ENCODE data around the gene FOXO6. TPM values are rescaled to one million over a fixed set of nuclear protein-coding genes. Genes with fewer than 3 reads are reported as not detected.

FOXO6 gene
- total RNA-seq, 1 experiment from 2014 or later: 0.47 TPM

DNA sequence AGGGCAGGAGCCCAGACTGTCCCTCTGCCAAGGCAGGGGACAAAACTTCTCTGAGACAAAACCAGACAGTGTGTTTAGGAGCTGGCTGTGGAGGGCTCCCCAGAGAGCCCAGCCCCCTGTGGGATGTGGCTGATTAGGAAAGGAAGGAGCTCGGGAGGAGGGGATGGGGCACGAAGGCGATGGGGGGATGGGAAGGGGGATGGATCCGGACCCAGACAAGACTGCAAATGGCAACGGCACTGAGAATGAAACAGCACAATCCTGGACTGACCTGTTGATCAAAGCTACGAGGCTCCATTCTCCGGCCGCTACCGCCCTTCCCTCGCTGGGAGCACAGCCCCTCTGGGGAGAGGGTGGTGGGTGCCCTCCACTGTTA, 33.1 kb downstream of the FOXO6 start:
- BruUV-seq (replicated peaks): no TSS peak
- DNase-seq: no peak
- Mint-ChIP-seq H3K27me3 (ENCODE audit: unreplicated experiment) (peaks cover 56% of the 10 kb centered on the region), H3K9me3 (ENCODE audit: low read depth, unreplicated experiment) (no peaks in the 10 kb centered on the region), H3K36me3 (ENCODE audit: insufficient read depth, unreplicated experiment) (no peaks in the 10 kb centered on the region), H3K27ac (ENCODE audit: unreplicated experiment) (no peak overlapping the region), H3K4me1 (ENCODE audit: low read depth, unreplicated experiment) (no peaks in the 10 kb centered on the region), H3K4me3 (ENCODE audit: low read depth, unreplicated experiment) (no peak overlapping the region)
- CTCF ChIA-PET: interaction anchor here (0.6 to 1.3 kb wide), 2 partner anchors 9 to 719 kb away, joined by 4 to 9 read pairs; no protein-coding TSS in a partner anchor
- TF ChIP-seq, protein P1, sequence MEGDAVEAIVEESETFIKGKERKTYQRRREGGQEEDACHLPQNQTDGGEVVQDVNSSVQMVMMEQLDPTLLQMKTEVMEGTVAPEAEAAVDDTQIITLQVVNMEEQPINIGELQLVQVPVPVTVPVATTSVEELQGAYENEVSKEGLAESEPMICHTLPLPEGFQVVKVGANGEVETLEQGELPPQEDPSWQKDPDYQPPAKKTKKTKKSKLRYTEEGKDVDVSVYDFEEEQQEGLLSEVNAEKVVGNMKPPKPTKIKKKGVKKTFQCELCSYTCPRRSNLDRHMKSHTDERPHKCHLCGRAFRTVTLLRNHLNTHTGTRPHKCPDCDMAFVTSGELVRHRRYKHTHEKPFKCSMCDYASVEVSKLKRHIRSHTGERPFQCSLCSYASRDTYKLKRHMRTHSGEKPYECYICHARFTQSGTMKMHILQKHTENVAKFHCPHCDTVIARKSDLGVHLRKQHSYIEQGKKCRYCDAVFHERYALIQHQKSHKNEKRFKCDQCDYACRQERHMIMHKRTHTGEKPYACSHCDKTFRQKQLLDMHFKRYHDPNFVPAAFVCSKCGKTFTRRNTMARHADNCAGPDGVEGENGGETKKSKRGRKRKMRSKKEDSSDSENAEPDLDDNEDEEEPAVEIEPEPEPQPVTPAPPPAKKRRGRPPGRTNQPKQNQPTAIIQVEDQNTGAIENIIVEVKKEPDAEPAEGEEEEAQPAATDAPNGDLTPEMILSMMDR (IDR thresholded peaks at IDR 0.05; ENCODE audit: unreplicated experiment): no peak
- intact Hi-C loops (cut with micrococcal nuclease; ENCODE audit: unreplicated experiment): no loop called here

DNA sequence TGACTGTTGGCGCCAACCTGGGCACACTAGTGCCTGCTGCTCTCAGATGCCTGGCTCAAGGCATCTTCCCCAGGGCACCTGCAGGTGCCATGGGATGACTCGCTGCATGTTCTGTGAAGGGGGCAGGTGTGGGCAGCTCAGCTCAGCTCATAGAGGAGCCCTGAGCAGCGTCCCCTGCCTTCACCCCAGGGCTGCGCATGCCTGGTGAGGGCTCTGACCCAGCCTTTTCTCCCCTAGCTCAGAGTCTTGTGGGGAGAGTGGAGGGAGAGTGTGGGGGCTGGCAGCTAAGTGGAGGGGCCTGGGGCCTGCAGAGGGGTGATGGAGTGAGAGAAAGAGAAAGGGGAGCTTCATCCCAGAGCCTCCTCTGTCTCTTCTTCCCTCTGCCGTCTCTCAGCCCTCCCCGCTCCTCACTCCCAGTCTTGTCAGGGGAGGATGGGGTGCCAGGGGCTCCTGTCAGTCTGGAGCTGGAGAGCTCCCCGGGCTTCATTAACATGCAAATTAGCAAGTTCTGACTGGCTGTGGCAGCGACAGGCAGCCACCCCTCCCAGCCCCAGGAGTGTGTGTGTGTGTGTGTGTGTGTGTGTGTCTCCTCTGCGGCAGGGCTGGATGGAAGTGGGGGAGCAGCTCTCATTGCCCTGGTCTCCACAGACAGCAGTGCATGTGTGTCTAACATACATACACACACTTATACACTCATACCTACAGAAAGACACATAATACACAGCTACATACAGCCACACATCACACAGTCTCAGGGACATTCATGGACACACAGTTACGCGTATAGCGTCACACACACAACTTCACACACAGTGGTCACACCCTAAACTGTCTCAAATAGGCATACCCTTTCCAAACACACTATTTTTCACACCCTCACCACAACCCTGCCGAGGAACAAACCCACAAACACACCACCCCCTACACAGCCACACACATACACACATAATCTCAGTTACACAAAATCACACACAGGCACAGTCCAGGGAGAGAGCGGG, 34.0 kb downstream of the FOXO6 start:
- no peak for DNase-seq
- Mint-ChIP-seq H3K9me3 (ENCODE audit: low read depth, unreplicated experiment) (no peaks in the 10 kb centered on the region), H3K27me3 (ENCODE audit: unreplicated experiment) (peaks cover 56% of the 10 kb centered on the region), H3K27ac (ENCODE audit: unreplicated experiment) (no peak overlapping the region), H3K4me1 (ENCODE audit: low read depth, unreplicated experiment) (no peaks in the 10 kb centered on the region), H3K36me3 (ENCODE audit: insufficient read depth, unreplicated experiment) (no peaks in the 10 kb centered on the region), H3K4me3 (ENCODE audit: low read depth, unreplicated experiment) (no peak overlapping the region)
- BruUV-seq (replicated peaks): no TSS peak
- TF ChIP-seq, protein P1 (IDR thresholded peaks at IDR 0.05; ENCODE audit: unreplicated experiment): no peak
- intact Hi-C loops (cut with micrococcal nuclease; ENCODE audit: unreplicated experiment): no loop called here
- CTCF ChIA-PET: interaction anchor here (1.3 kb wide), 1 partner anchor 8 kb away, joined by 4 read pairs; no protein-coding TSS in a partner anchor

DNA sequence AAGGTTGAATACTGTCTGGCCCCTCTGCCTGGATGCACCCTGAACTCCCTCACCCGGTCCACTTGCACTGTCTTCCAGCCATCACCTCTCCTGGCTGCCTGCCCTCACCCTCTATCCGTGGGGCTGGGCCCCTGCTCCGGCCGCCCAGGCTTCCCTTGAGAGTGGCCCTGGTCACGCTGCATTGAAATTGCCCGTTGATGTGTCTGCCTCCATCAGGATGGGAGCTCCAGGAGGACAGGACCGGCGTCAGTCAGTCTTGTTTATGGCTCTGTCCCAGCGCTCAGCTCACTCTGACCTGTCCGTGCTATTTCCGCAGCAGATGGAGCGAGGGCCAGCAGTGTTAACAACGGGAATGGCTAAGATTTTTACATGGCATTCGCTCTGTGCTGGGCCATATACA, 34.9 kb downstream of the FOXO6 start:
- Mint-ChIP-seq H3K36me3 (ENCODE audit: insufficient read depth, unreplicated experiment) (no peaks in the 10 kb centered on the region), H3K9me3 (ENCODE audit: low read depth, unreplicated experiment) (no peaks in the 10 kb centered on the region), H3K27me3 (ENCODE audit: unreplicated experiment) (peaks cover 64% of the 10 kb centered on the region), H3K4me1 (ENCODE audit: low read depth, unreplicated experiment) (no peaks in the 10 kb centered on the region), H3K4me3 (ENCODE audit: low read depth, unreplicated experiment) (no peak overlapping the region), H3K27ac (ENCODE audit: unreplicated experiment) (no peak overlapping the region)
- CTCF ChIA-PET: no interaction called here
- TF ChIP-seq, protein P1 (IDR thresholded peaks at IDR 0.05; ENCODE audit: unreplicated experiment): no peak
- intact Hi-C loops (cut with micrococcal nuclease; ENCODE audit: unreplicated experiment): no loop called here
- DNase-seq: no peak
- BruUV-seq (replicated peaks): no TSS peak

DNA sequence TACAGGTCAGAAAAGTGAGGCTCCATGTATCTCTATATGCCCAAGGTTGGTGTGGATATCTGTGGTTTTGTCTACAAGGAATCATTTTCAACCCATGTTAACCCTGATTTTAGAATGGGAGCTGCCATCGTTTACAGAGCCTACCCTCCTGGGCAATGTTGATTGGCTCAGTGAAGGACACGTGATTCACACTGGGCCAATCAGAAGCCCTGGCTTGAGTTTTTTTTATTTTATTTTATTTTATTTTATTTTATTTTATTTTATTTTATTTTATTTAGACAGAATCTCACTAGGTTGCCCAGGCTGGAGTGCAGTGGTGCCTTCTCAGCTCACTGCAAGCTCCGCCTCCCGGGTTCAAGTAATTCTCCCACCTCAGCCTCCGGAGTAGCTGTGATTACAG, 35.8 kb downstream of the FOXO6 start:
- Mint-ChIP-seq H3K36me3 (ENCODE audit: insufficient read depth, unreplicated experiment) (no peaks in the 10 kb centered on the region), H3K4me1 (ENCODE audit: low read depth, unreplicated experiment) (no peaks in the 10 kb centered on the region), H3K27me3 (ENCODE audit: unreplicated experiment) (peaks cover 74% of the 10 kb centered on the region), H3K9me3 (ENCODE audit: low read depth, unreplicated experiment) (no peaks in the 10 kb centered on the region), H3K4me3 (ENCODE audit: low read depth, unreplicated experiment) (no peak overlapping the region), H3K27ac (ENCODE audit: unreplicated experiment) (no peak overlapping the region)
- CTCF ChIA-PET: no interaction called here
- intact Hi-C loops (cut with micrococcal nuclease; ENCODE audit: unreplicated experiment): no loop called here
- TF ChIP-seq, protein P1 (IDR thresholded peaks at IDR 0.05; ENCODE audit: unreplicated experiment): no peak
- DNase-seq: no peak
- BruUV-seq (replicated peaks): no TSS peak

All from Calu3 (cell line).